Measurements from ENCODE around the gene FOXP2. TPM values are rescaled to one million over a fixed set of nuclear protein-coding genes. Genes with fewer than 3 reads are reported as not detected.

FOXP2 gene
- total RNA-seq, 4 donors from 2014 or later = 42.3 to 83.7 (median 50.7) TPM

DNA sequence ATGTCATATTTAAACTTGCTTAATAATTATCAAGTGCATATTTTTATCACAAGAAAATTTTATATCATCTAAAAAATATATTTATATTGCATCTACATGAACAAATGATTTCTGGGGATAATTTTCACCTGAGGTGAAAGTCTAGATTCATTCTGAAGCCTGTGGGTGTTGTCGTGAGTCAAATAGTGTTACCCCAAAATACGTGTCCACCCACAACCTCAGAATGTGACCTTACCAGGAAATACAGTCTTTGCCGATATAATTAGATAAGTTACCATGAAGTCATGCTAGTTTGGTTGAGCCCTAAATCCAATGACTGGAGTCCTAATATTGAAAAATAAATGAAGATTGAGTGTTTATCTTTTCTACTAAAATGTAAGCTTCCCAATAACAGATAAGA lies 304.2 kb downstream of the FOXP2 start:
- no peak for ATAC-seq
- Histone ChIP-seq H3K27me3 (no peaks in the 10 kb centered on the region), H3K4me1 (no peaks in the 10 kb centered on the region), H3K9me3 (no peaks in the 10 kb centered on the region), H3K36me3 (no peaks in the 10 kb centered on the region), H3K4me3 (no peak overlapping the region), H3K27ac (no peak overlapping the region)
- TF ChIP-seq, protein P1, sequence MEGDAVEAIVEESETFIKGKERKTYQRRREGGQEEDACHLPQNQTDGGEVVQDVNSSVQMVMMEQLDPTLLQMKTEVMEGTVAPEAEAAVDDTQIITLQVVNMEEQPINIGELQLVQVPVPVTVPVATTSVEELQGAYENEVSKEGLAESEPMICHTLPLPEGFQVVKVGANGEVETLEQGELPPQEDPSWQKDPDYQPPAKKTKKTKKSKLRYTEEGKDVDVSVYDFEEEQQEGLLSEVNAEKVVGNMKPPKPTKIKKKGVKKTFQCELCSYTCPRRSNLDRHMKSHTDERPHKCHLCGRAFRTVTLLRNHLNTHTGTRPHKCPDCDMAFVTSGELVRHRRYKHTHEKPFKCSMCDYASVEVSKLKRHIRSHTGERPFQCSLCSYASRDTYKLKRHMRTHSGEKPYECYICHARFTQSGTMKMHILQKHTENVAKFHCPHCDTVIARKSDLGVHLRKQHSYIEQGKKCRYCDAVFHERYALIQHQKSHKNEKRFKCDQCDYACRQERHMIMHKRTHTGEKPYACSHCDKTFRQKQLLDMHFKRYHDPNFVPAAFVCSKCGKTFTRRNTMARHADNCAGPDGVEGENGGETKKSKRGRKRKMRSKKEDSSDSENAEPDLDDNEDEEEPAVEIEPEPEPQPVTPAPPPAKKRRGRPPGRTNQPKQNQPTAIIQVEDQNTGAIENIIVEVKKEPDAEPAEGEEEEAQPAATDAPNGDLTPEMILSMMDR (IDR thresholded peaks at IDR 0.05) = no peak
- no peak for TF ChIP-seq POLR2AphosphoS5 (IDR thresholded peaks at IDR 0.05)
- TF ChIP-seq POLR2A (IDR thresholded peaks at IDR 0.05) = no peak
- TF ChIP-seq EP300 (IDR thresholded peaks at IDR 0.05) = no peak
- WGBS, 2 donors (ENCODE audit: low coverage in 1 of 2) = 74 to 92% methylated on average over 3 of the region's 3 CpGs

DNA sequence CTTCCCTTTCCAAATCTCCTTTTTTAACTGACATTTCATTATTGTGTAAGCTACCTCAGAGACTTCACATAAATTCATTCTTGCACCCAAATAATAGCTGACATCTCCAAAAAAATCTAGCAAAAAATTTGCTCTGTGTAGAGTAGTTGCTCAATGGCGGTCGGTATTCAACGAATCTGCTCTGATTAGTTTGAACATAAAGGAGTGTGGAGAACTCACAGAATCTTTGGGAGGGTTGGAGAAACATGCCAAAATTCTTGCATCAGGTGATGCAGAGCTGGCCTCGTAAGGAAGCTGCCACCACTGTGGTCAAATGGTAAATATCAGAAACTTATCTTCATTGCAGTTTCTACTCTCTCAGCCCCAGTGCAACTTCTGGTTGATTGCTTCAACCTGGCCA lies 306.1 kb downstream of the FOXP2 start:
- no peaks in the 10 kb centered on the region for H3K4me1 ChIP-seq
- TF ChIP-seq, protein P1 (IDR thresholded peaks at IDR 0.05) = no peak
- no peak for TF ChIP-seq POLR2A (IDR thresholded peaks at IDR 0.05)
- no peak for TF ChIP-seq POLR2AphosphoS5 (IDR thresholded peaks at IDR 0.05)
- no peak for TF ChIP-seq EP300 (IDR thresholded peaks at IDR 0.05)
- H3K27me3 ChIP-seq = no peaks in the 10 kb centered on the region
- no peak overlapping the region for H3K27ac ChIP-seq
- H3K36me3 ChIP-seq = no peaks in the 10 kb centered on the region
- WGBS, 2 donors (ENCODE audit: low coverage in 1 of 2) = 90 to 100% methylated on average over 2 of the region's 4 CpGs
- ATAC-seq = no peak
- H3K9me3 ChIP-seq = no peaks in the 10 kb centered on the region
- H3K4me3 ChIP-seq = no peak overlapping the region

DNA sequence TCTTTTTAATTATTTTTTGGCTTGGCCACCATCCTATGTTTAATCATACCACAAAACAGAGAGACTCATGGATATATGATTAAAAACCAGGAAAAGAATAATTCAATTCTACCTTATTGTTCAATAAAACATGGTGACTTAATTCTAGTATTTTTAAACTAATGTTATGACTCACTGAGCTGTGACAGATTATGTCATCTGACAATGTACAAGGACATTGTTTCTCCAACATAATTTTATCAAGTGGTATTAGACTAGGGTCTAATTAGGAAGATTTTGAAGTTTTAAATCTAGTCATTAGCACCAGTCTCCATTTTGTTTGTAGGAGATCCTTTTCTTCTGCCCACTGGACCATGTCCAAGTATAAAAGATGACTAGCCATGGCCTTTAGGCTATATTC lies 307.9 kb downstream of the FOXP2 start:
- Histone ChIP-seq H3K27me3 (no peaks in the 10 kb centered on the region), H3K9me3 (no peaks in the 10 kb centered on the region), H3K4me3 (no peak overlapping the region), H3K36me3 (no peaks in the 10 kb centered on the region), H3K27ac (no peak overlapping the region), H3K4me1 (no peaks in the 10 kb centered on the region)
- no peak for ATAC-seq
- TF ChIP-seq POLR2A (IDR thresholded peaks at IDR 0.05) (no peak), EP300 (IDR thresholded peaks at IDR 0.05) (no peak), POLR2AphosphoS5 (IDR thresholded peaks at IDR 0.05) (no peak)
- TF ChIP-seq, protein P1 (IDR thresholded peaks at IDR 0.05) = no peak

DNA sequence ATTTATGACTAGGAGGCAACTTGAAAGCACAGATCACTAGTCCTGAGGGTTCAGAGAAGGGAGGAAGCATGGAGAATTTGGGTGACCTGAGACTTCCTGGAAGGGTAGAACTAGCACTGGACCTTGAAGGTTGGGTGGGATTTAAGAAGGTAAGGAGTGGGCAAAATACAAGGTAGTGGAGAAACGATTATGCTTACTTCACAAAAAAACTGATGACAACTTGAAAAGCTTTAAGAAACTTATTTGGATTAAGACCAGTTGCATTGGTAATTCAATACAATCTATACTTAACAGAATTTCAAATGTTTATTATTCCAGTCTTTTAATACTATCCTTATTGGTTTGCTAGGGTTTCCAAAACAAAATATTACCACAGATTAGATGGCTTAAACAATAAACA lies 308.7 kb downstream of the FOXP2 start:
- H3K27ac ChIP-seq = no peak overlapping the region
- no peak overlapping the region for H3K4me3 ChIP-seq
- H3K4me1 ChIP-seq = no peaks in the 10 kb centered on the region
- no peak for ATAC-seq
- no peaks in the 10 kb centered on the region for H3K27me3 ChIP-seq
- TF ChIP-seq, protein P1 (IDR thresholded peaks at IDR 0.05) = no peak
- no peak for TF ChIP-seq POLR2AphosphoS5 (IDR thresholded peaks at IDR 0.05)
- TF ChIP-seq POLR2A (IDR thresholded peaks at IDR 0.05) = no peak
- TF ChIP-seq EP300 (IDR thresholded peaks at IDR 0.05) = no peak
- H3K36me3 ChIP-seq = no peaks in the 10 kb centered on the region
- 65 to 92% methylated on average over 1 of the region's 1 CpG for WGBS, 2 donors (ENCODE audit: low coverage in 1 of 2)
- H3K9me3 ChIP-seq = no peaks in the 10 kb centered on the region

DNA sequence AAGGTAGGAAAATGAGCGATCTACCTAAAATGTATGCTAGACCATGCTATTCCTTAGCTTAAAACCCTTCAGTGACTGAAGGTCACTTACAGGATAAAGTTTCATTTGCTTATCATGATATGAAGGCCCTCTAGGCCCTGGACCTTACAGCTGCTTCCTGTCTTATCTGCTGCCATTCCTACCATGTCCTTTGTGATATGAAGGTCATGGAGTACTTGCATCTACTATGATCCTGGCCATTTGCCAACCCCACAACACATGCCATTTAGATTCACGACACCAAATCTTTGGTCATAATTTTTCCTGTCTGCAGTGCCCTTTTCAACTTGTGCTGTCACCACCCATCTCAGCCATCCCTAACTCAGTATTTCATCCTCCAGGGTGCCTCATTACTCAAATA lies 325.5 kb downstream of the FOXP2 start:
- TF ChIP-seq, protein P1 (IDR thresholded peaks at IDR 0.05) = no peak
- TF ChIP-seq POLR2A (IDR thresholded peaks at IDR 0.05) (no peak), POLR2AphosphoS5 (IDR thresholded peaks at IDR 0.05) (no peak), EP300 (IDR thresholded peaks at IDR 0.05) (no peak)
- peaks cover 0 to 11% (median 0%) of the 10 kb centered on the region in 3 donors for H3K4me1 ChIP-seq
- H3K36me3 ChIP-seq = no peaks in the 10 kb centered on the region
- H3K27ac ChIP-seq = no peak overlapping the region
- H3K9me3 ChIP-seq = no peaks in the 10 kb centered on the region
- WGBS, 2 donors (ENCODE audit: low coverage in 1 of 2) = 88 to 100% methylated on average over 1 to 2 of the region's 2 CpGs
- ATAC-seq = no peak
- H3K27me3 ChIP-seq = no peaks in the 10 kb centered on the region
- no peak overlapping the region for H3K4me3 ChIP-seq

Data from gastroesophageal sphincter (tissue), 4 donors.